Liver (tissue), 3 donors: Measurements from ENCODE around the gene LRMDA.
"Not testable (repeated sequence)": the region's sequence is repeated elsewhere in the genome, so short reads cannot be mapped to it uniquely, and the experiment has no call there.

ENCODE experiments used
- GABPA ChIP-seq, 2 donors: IDR thresholded peaks in 1 of 2; conservative IDR thresholded peaks in 1 of 2; 2 replicates each; pipeline ENCODE4 v1.6.1; 2016; ENCODE audit warnings: antibody characterized with exemption in 2 of 2, mild to moderate bottlenecking in 1 of 2, moderate library complexity in 1 of 2
- RAD21 ChIP-seq, 2 donors: IDR thresholded peaks; 2 replicates each; pipeline ENCODE4 v1.6.1; 2016; ENCODE audit warnings: antibody characterized with exemption in 2 of 2, mild to moderate bottlenecking in 2 of 2
- RXRA ChIP-seq, 2 donors: IDR thresholded peaks; 2 replicates each; pipeline ENCODE4 v1.6.1; 2017 to 2018; ENCODE audit warnings: antibody characterized with exemption in 2 of 2, mild to moderate bottlenecking in 1 of 2
- SP1 ChIP-seq: IDR thresholded peaks from 2 replicates; pipeline ENCODE4 v1.6.1; 2018; ENCODE audit warnings: antibody characterized with exemption, mild to moderate bottlenecking
- TAF1 ChIP-seq: conservative IDR thresholded peaks from 2 replicates; pipeline ENCODE4 v1.6.1; 2016; ENCODE audit warnings: antibody characterized with exemption, mild to moderate bottlenecking
- YY1 ChIP-seq: IDR thresholded peaks from 2 replicates; pipeline ENCODE4 v1.6.1; 2016; ENCODE audit warnings: antibody characterized with exemption, mild to moderate bottlenecking
- TF ChIP-seq, protein P1 (sequence below): IDR thresholded peaks from 2 replicates; pipeline ENCODE4 v1.6.1; 2016; ENCODE audit warnings: antibody characterized with exemption, mild to moderate bottlenecking
- TF ChIP-seq, protein P2 (sequence below): fragments of 150-350 bp; IDR thresholded peaks from 2 replicates; pipeline ENCODE4 v1.5.1; 2017; ENCODE audit warnings: improper control_type of control experiment, low read depth, low read length; ENCODE audit not compliant: missing input control
- TF ChIP-seq, protein P3 (sequence below): IDR thresholded peaks from 2 replicates; pipeline ENCODE4 v1.6.1; 2016; ENCODE audit warnings: antibody characterized with exemption
- TF ChIP-seq, protein P4 (sequence below): IDR thresholded peaks from 2 replicates; pipeline ENCODE4 v1.6.1; 2016; ENCODE audit warnings: antibody characterized with exemption
- donor health status: healthy.
- donor health status: healthy.

DNA sequence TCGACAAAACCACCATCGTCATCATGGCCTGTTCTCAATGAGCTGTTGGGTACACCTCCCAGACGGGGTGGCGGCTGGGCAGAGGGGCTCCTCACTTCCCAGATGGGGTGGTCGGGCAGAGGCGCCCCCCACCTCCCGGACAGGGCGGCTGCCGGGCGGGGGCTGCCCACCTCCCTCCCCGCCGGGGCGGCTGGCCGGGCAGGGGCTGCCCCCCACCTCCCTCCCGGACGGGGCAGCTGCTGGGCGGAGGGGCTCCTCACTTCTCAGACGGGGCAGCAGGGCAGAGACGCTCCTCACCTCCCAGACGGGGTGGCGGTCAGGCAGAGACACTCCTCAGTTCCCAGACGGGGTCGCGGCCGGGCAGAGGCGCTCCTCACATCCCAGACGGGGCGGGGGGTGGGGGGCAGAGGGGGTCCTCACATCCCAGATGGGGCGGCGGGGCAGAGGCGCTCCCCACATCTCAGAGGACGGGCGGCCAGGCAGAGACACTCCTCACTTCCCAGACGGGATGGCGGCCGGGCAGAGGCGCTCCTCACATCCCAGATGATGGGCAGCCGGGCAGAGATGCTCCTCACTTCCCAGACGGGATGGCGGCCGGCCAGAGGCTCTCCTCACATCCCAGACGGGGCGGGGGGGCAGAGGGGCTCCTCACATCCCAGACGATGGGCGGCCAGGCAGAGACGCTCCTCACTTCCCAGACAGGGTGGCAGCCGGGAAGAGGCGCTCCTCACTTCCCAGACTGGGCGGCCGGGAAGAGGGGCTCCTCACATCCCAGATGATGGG lies 318.9 kb downstream of the LRMDA start:
- TF ChIP-seq, protein P1, sequence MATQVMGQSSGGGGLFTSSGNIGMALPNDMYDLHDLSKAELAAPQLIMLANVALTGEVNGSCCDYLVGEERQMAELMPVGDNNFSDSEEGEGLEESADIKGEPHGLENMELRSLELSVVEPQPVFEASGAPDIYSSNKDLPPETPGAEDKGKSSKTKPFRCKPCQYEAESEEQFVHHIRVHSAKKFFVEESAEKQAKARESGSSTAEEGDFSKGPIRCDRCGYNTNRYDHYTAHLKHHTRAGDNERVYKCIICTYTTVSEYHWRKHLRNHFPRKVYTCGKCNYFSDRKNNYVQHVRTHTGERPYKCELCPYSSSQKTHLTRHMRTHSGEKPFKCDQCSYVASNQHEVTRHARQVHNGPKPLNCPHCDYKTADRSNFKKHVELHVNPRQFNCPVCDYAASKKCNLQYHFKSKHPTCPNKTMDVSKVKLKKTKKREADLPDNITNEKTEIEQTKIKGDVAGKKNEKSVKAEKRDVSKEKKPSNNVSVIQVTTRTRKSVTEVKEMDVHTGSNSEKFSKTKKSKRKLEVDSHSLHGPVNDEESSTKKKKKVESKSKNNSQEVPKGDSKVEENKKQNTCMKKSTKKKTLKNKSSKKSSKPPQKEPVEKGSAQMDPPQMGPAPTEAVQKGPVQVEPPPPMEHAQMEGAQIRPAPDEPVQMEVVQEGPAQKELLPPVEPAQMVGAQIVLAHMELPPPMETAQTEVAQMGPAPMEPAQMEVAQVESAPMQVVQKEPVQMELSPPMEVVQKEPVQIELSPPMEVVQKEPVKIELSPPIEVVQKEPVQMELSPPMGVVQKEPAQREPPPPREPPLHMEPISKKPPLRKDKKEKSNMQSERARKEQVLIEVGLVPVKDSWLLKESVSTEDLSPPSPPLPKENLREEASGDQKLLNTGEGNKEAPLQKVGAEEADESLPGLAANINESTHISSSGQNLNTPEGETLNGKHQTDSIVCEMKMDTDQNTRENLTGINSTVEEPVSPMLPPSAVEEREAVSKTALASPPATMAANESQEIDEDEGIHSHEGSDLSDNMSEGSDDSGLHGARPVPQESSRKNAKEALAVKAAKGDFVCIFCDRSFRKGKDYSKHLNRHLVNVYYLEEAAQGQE: not testable (repeated sequence)
- not testable (repeated sequence) for TF ChIP-seq SP1; YY1; TAF1; GABPA (IDR thresholded peaks at IDR 0.05 in 1 of 2, conservative IDR thresholded peaks at IDR 0.05 in 1 of 2); RAD21 (IDR thresholded peaks at IDR 0.05); RXRA (IDR thresholded peaks at IDR 0.05)
- TF ChIP-seq, protein P2, sequence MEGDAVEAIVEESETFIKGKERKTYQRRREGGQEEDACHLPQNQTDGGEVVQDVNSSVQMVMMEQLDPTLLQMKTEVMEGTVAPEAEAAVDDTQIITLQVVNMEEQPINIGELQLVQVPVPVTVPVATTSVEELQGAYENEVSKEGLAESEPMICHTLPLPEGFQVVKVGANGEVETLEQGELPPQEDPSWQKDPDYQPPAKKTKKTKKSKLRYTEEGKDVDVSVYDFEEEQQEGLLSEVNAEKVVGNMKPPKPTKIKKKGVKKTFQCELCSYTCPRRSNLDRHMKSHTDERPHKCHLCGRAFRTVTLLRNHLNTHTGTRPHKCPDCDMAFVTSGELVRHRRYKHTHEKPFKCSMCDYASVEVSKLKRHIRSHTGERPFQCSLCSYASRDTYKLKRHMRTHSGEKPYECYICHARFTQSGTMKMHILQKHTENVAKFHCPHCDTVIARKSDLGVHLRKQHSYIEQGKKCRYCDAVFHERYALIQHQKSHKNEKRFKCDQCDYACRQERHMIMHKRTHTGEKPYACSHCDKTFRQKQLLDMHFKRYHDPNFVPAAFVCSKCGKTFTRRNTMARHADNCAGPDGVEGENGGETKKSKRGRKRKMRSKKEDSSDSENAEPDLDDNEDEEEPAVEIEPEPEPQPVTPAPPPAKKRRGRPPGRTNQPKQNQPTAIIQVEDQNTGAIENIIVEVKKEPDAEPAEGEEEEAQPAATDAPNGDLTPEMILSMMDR: not testable (repeated sequence)
- TF ChIP-seq, protein P3, sequence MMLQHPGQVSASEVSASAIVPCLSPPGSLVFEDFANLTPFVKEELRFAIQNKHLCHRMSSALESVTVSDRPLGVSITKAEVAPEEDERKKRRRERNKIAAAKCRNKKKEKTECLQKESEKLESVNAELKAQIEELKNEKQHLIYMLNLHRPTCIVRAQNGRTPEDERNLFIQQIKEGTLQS: not testable (repeated sequence)
- TF ChIP-seq, protein P4, sequence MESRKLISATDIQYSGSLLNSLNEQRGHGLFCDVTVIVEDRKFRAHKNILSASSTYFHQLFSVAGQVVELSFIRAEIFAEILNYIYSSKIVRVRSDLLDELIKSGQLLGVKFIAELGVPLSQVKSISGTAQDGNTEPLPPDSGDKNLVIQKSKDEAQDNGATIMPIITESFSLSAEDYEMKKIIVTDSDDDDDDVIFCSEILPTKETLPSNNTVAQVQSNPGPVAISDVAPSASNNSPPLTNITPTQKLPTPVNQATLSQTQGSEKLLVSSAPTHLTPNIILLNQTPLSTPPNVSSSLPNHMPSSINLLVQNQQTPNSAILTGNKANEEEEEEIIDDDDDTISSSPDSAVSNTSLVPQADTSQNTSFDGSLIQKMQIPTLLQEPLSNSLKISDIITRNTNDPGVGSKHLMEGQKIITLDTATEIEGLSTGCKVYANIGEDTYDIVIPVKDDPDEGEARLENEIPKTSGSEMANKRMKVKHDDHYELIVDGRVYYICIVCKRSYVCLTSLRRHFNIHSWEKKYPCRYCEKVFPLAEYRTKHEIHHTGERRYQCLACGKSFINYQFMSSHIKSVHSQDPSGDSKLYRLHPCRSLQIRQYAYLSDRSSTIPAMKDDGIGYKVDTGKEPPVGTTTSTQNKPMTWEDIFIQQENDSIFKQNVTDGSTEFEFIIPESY: not testable (repeated sequence)
